HG03025 (cell line): ENCODE measurements around the gene WWOX.

Source experiments
- ATAC-seq: cut with Tn5 transposase; IDR thresholded peaks from one replicate; pipeline ENCODE4 v1.9.1; 2021; ENCODE audit warnings: mild to moderate bottlenecking, moderate library complexity; ENCODE audit not compliant: unreplicated experiment, low FRiP score

Gene WWOX

DNA sequence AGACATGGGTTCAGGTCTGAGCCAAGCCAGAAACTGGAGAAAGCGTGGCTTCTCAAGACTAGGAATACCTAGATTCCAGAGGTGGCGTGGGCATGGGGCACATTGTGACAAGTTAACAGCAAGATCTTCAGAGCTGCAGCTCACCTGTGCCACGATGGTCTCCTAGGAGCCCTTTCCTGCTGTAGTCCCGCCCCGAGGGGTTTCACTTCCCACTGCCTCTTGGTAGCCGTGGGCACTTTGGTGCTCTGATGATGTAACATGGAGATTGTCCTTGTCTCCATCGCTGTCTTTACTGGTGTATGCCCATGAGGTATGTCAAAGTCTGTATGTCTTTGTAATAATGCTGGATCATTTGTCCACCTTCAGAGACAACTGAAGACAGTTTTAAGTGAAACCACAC is 89.7 kb downstream of the WWOX start:
- no peak for ATAC-seq

DNA sequence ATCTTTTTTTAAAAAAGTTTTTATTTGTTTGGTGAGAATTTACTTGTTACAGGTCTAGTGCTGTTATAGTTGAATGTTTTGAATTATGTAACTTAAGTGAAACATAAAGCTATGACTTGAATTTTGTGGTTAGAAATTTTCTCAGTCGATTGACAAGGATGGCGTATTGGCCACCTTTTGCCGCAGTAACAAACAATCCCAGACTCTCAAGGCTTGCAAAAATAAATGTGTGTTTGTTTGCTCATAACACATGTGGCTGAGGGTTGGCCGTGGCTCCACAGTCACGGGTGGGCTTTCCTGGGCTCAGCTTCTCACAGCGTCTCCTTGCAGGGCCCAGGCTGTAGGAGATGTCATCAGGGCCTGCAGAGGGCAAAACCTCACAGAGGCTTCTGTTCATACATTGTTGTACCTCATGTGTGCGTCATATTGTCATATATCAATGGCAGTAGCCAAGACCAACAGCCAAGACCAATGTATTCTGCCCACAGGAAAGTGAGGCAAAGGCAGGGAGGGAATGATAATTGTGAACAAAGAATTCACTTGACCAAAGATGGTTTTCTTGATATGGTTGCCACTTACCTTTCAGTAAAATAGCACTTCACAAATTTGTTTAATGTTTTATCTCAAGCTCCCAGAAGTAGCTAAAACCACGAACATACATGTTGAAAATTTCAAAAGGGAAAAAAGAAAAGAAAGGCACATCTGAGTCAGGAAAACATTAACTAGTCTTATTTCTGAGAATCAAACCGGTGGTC is 93.5 kb downstream of the WWOX start:
- ATAC-seq, result no peak

- ATAC-seq, result no peak
Observed at GRCh38 chr16:78194948-78195347, 95.5 kb downstream of the WWOX start.

- ATAC-seq, result no peak
Observed at GRCh38 chr16:78195797-78196196, 96.3 kb downstream of the WWOX start.

- ATAC-seq, result no peak
Observed at GRCh38 chr16:78196502-78196901, 97.0 kb downstream of the WWOX start.

GRCh38 chr16:78198288-78198687 is 98.8 kb downstream of the WWOX start:
- no peak for ATAC-seq

GRCh38 chr16:78199325-78200022 is 100.0 kb downstream of the WWOX start:
- ATAC-seq, result no peak

GRCh38 chr16:78200023-78200389 is 100.6 kb downstream of the WWOX start:
- no peak for ATAC-seq

- no peak for ATAC-seq
Observed at GRCh38 chr16:78200623-78201096, 101.2 kb downstream of the WWOX start.

DNA sequence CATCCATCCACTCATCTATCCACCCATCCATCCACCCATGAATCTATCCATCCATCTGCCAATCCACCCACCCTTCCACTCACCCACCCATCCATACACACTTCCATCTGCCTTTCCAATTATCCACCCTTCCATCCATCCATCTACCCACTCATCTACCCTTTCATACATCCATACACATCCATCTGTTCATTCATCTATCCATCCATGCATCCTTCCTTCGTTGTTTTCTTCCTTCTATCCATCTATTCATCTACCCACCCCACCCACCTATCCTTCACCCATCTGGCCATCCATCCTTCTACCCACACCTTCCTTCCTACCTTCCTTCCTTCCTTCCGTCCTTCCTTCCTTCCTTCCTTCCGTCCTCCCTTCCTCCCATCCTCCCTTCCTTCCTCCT is 106.1 kb downstream of the WWOX start:
- ATAC-seq, result no peak

DNA sequence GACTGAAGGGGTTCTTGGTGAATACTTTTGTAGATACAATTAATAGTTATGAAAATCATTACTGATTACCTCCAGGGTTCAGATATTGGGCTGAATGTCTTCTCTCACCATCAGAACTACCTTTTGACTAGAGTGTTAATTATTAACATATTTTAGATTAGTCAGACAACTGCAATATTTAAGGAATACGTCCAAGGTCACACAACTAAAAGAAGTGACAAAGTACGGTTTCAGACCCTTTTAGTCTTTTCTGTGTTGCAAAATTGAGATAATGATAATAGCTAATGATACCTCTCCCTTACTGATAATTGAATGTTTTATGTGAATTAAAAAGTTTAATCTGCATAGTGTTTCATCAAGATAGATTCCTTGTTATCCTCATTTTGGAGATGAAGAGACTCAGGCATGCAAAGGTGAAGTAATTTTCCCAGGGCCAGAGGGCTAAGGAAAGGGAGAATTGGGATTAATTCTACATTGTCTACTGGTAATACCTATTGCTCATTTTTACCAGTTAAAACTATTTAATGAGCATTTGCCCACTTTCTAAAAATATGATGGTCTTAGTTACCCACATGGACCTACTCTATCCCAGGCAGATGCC is 107.3 kb downstream of the WWOX start:
- no peak for ATAC-seq

DNA sequence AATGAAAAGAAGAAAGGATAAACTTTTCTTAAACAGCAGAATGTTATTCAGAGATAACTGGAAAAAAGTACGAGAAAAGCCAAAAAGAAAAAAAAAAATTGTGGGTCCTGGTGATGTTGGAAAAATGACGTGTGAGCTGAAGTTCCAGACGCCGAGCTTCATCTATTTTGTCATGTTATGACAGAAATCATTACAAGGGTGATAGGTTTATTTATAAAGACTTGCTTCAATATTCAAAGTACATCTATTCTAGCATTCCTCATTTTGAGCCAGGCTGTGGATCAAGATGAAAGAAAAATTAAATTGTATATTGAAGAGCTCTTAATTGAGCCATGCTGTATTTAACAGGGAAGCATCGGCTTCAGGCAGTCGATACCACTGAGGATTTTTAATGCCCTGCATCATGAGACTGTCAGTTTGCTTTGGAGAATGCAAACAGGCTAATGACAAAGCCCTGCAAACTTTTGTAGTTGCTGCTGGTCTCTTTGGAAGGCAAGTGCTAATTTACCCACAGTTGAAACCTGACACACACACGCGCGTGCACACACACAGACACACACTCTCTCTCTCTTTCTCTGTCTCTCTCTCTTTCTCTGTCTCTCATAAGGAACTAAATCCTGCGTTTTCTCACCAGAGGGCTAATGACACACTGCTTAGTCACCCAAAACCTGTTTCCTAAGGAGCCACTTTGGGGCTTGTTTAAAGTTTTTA is 110.7 kb downstream of the WWOX start:
- ATAC-seq, result no peak

- ATAC-seq, result no peak
Observed at GRCh38 chr16:78211020-78211599, 111.7 kb downstream of the WWOX start.

DNA sequence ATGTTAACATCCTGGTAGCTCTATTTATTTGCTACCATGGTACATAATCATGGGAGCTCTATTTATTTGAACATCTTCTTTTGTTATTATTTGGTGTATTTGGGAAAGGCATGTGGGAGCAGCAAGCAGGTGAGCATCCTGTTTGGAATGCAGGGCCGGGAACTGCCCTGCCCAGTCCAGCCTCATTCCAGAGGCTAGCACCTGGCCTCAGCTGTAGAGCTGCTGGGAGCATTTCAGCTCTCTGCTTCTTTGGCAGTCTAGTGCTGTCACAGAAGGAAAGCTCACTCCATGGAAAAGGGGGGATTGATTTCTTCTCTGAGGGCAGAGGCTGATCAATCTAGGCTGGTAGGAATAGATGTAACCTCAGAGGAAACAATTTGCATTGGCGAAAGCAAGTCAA is 112.5 kb downstream of the WWOX start:
- no peak for ATAC-seq

GRCh38 chr16:78212674-78213073 is 113.2 kb downstream of the WWOX start:
- ATAC-seq, result no peak

- ATAC-seq, result no peak
Observed at GRCh38 chr16:78213751-78214150, 114.3 kb downstream of the WWOX start.

DNA sequence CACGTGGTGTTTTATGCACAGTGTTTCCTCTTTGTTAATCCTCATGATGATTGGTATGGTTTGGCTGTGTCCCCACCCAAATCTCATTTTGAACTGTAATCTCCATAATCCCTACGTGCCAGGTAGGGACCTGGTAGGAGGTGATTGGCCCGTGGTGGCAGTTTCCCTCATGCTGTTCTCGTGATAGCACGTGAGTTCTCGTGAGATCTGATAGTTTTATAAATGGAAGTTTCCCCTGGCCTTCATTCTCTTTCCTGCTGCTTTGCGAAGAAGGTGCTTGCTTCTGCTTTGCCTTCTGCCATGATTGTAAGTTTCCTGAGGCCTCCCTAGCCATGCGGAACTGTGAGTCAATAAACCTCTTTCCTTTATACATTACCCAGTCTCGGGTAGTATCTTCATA is 115.8 kb downstream of the WWOX start:
- ATAC-seq, result no peak

- ATAC-seq, result no peak
Observed at GRCh38 chr16:78216166-78216745, 116.8 kb downstream of the WWOX start.

DNA sequence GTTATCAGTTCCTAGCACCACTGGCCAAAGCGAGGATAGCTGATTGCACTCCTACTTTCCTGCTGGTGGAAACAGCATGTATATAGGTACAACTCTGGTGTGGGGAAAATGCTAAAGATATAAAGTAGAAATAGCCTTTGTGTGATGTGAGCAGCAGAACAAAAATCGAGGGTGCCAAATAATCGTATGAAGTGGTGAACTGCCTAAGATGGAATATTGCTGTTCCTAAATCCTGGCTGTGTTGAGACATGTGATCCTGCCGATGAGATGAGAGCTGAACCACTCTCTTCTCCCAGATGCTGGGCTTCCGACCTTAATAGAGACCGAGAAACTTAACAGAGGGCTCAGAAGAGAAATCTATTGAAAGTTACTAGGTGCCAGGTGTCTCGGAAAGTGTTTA is 117.8 kb downstream of the WWOX start:
- ATAC-seq, result no peak

DNA sequence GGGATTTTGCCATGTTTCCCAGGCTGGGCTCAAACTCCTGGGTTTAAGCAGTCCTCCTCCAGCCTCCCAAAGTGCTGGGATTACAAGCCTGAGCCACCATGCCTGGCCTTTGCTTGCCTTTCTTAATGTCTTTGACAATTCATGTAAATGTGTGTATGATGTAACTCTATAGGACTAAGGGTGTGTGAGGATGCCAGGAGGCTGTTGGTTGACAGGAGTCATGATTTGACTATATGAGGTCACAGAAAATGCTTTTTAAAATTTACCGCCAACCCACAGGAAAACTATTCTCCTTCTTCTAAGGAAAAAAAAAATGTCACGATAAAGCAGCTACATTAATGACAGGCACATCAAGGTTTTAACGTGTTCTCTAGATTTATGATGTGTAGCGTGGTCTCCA is 118.8 kb downstream of the WWOX start:
- ATAC-seq, result no peak
